Ovary (tissue), 9 donors: Measurements from ENCODE around the gene PCDH1. TPM values are rescaled to one million over a fixed set of nuclear protein-coding genes. Genes with fewer than 3 reads are reported as not detected.

Experiments
- DNase-seq, 5 donors: peaks; one replicate each; pipeline ENCODE4 v3.0.0-alpha.2; 2019 to 2020
- H3K27ac ChIP-seq, 2 donors: fragments of 200-600 bp; one replicate each; pipeline versions ENCODE4 v1.5.1 to v1.8.0; 2019 to 2022
- H3K27me3 ChIP-seq: fragments of 200-600 bp; one replicate; pipeline ENCODE4 v1.8.0; 2022
- H3K36me3 ChIP-seq: fragments of 200-600 bp; sonication (generic); one replicate; pipeline ENCODE4 v1.5.1; 2019
- H3K4me1 ChIP-seq: one replicate; pipeline ENCODE4 v1.8.1; 2013; ENCODE audit warnings: mild to moderate bottlenecking, moderate library complexity; ENCODE audit not compliant: insufficient read depth
- H3K4me3 ChIP-seq: fragments of 200-600 bp; sonication (generic); one replicate; pipeline ENCODE4 v1.5.1; 2017
- H3K9me3 ChIP-seq, 2 donors: fragments of 200-600 bp in 1 of 2; sonication (generic) in 1 of 2; one replicate each; pipeline versions ENCODE4 v1.5.1 to v1.8.1; 2013 to 2019; ENCODE audit warnings: mild to moderate bottlenecking in 1 of 2, moderate library complexity in 1 of 2
- CTCF ChIP-seq, 3 donors: fragments of 450-650 bp in 2 of 3; fragments of 200-600 bp in 1 of 3; IDR thresholded peaks; one replicate each; pipeline versions ENCODE4 v1.5.1 to v1.8.0; 2016 to 2022; ENCODE audit warnings: antibody characterized with exemption in 3 of 3, mild to moderate bottlenecking in 1 of 3
- EP300 ChIP-seq: sonication (generic); formaldehyde crosslinking; IDR thresholded peaks from one replicate; pipeline ENCODE4 v1.6.1; 2017; ENCODE audit warnings: antibody characterized with exemption
- POLR2A ChIP-seq: fragments of 450-650 bp; IDR thresholded peaks from one replicate; pipeline ENCODE4 v1.6.1; 2017; ENCODE audit warnings: antibody characterized with exemption, mild to moderate bottlenecking, moderate library complexity
- WGBS, 3 donors: extraction: QIAGEN DNeasy Blood & Tissue Kit in 1 of 3; methylation state at CpG; one replicate each; pipeline versions ENCODE4 v1.1.5 to v1.1.7; 2013 to 2017; 5-methylcytosine and 5-hydroxymethylcytosine counted together
- intact Hi-C, 4 donors: fragments of 100-400 bp; cut with DNase I; formaldehyde crosslinking; loops; one replicate each; pipeline versions ENCODE4 v1.11.0 to v1.15.1; 2022 to 2023
- polyA plus RNA-seq, 2 donors: library from polyadenylated mRNA; stranded (reverse); fragments of 200-250 nt in 1 of 2; fragments of 350-450 nt in 1 of 2; fragmentation: Illumina TruSeq in 1 of 2; extraction: RNeasy Lipid Tissue Mini Kit (QIAGEN cat#74804) in 1 of 2; gene quantifications; one replicate each; pipeline ENCODE4 v1.2.3, GENCODE V29; 2013 to 2014
- total RNA-seq, 7 donors: library from RNA; depleted of rRNA in 2 of 7; stranded (reverse); fragments of >200 nt in 2 of 7; fragmentation: NEBNext Ultra II Directional in 3 of 7; extraction: Animal tissue kit (Norgen Biotek cat#: 25700) in 3 of 7; gene quantifications; one replicate each; pipeline versions ENCODE4 v1.1.0 to v1.2.4, GENCODE V29; 2016 to 2023
- donor health status: DM: no; HTN: no; CAD: no; lungs with moderate emphysema.
- donor health status: DM: no; HTN: no; CAD: no.
- donor health status: Bipolar disorder and iron deficiency.
- donor health status: DM: yes; HTN: yes; CAD: no.
- donor health status: DM: no; HTN: no; CAD: no.
- donor health status: DM: yes; HTN: yes; CAD: no.

PCDH1 gene
- total and polyA plus RNA-seq, 9 donors = 3.2 to 13.8 (median 7.0) TPM

DNA sequence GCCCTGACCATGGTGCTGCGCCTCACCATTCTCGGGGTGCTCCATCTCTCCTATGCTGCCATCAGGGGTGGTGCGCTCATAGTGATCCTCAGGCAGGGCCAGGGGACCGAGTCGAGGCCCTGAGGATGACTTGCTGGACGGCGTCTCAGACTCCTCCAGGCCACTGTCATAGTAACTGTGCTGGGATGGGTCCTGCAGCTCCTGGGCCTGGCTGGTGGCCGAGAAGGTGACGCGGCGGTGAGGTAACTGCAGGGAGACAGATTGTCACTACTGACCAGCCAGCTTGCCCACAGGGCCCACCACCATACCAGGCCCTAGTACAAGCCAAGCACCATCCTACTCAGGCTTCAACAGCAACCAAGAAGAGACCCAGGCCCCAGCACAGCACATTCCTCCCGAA, 21.0 kb downstream of the PCDH1 start:
- TF ChIP-seq POLR2A (no peak), CTCF (IDR thresholded peaks at IDR 0.05) (no peak), EP300 (no peak)
- H3K27ac ChIP-seq = no peak overlapping the region

GRCh38 chr5:141856037-141856790, 22.0 kb downstream of the PCDH1 start:
- H3K27ac ChIP-seq = no peak overlapping the region

More for the DNA sequence above, 21.0 kb downstream of the PCDH1 start:
- 90 to 92% (median 91%) methylated on average over 12 of the region's 12 CpGs for WGBS, 3 donors
- DNase-seq = no peak
- H3K4me3 ChIP-seq = no peak overlapping the region
- intact Hi-C loops = loop anchor here in 1 of 4 donors (5.0 kb wide), 1 partner anchor 425 kb away; no protein-coding TSS in a partner anchor
- H3K27me3 ChIP-seq = no peaks in the 10 kb centered on the region
- no peaks in the 10 kb centered on the region for H3K4me1 ChIP-seq
- H3K36me3 ChIP-seq = no peaks in the 10 kb centered on the region
- no peaks in the 10 kb centered on the region for H3K9me3 ChIP-seq

DNA sequence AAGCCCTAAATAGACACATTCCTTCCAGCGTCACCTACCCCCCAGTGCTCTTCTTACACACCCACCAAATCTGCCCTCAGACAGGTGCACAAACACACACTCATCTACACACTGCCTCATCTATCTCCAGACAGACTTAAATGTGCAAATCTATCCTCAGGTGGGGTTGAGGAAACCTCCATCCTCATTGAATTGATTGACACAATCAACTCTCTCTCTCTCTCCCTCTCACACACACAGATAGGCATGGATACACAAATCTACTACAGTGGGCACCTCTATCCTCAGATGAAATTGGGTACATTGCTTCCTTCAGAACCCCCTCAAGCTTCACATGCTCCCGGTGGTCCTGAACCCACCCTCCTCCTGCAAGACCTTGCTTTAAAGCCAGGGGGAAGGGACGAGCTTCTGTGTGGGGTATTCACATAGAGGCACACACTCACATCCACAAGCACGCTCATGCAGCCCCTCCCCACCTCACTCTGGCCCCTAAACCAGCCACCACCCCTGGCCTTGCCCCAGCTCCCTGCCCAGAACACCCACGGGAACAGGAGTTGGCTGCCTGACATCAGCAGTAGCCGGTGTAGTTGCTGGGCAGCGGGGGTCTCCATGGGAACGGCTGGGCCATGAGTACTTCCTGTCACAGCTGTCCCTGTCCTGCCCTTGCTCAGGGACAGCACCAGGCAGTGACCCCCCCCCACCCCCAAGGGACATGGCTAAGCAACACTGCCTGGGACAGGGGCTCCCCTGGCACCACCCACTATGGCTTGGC, 22.8 kb downstream of the PCDH1 start:
- Histone ChIP-seq H3K36me3 (no peaks in the 10 kb centered on the region), H3K4me3 (no peak overlapping the region), H3K27me3 (no peaks in the 10 kb centered on the region), H3K27ac (no peak overlapping the region), H3K9me3 (no peaks in the 10 kb centered on the region), H3K4me1 (no peaks in the 10 kb centered on the region)
- DNase-seq = no peak
- no peak for TF ChIP-seq EP300
- no peak for TF ChIP-seq POLR2A
- TF ChIP-seq CTCF (IDR thresholded peaks at IDR 0.05) = no peak
- intact Hi-C loops = loop anchor here in 1 of 4 donors (5.0 kb wide), 1 partner anchor 427 kb away; no protein-coding TSS in a partner anchor
- WGBS, 3 donors = 19 to 20% (median 19%) methylated on average over 8 of the region's 8 CpGs

More at GRCh38 chr5:141856037-141856790, 22.0 kb downstream of the PCDH1 start:
- 77 to 85% (median 79%) methylated on average over 21 of the region's 21 CpGs for WGBS, 3 donors
- H3K9me3 ChIP-seq = no peaks in the 10 kb centered on the region
- no peak overlapping the region for H3K4me3 ChIP-seq
- TF ChIP-seq EP300 (no peak), CTCF (IDR thresholded peaks at IDR 0.05) (no peak), POLR2A (no peak)
- no peaks in the 10 kb centered on the region for H3K36me3 ChIP-seq
- no peaks in the 10 kb centered on the region for H3K4me1 ChIP-seq
- H3K27me3 ChIP-seq = no peaks in the 10 kb centered on the region
- intact Hi-C loops = loop anchor here in 1 of 4 donors (5.0 kb wide), 1 partner anchor 426 kb away; no protein-coding TSS in a partner anchor
- no peak for DNase-seq

DNA sequence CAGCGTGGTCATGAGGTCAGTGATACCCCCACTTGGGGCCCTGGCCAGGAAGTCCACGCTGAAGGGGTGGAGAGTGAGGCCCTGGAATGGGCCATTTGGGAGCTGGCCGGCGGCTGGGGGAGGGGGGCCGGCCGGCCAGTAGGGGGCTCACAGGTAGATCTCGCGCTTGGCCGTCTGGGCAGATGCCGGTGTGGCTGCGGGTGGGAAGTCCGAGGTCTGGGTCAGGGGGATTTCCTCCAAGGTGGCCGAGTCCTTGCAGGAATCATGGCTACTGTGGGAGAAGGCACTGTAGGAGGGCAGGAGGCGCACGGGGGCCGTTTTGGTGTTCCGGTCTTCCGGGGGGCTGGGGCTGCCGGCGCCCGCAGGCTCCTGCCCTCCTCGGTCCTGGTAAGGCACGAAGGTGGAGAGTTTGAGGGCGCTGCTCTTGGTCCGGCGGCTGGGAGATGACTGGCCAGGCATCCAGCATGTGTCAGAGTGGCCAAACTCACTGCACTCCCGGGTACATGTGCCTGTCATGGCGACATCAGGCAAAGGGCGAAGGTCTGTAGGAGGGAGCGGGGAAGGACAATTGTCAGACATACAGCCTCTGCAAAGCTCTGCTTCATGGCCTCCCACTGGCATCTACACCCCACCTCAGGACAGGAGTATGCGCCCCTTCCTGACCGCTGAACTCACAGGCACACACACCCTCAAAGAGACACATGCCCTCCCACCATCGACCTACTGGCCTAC, 24.1 kb downstream of the PCDH1 start:
- 57 to 65% (median 64%) methylated on average over 33 of the region's 33 CpGs for WGBS, 3 donors
- no peaks in the 10 kb centered on the region for H3K27me3 ChIP-seq
- TF ChIP-seq EP300 = no peak
- no peak for TF ChIP-seq CTCF (IDR thresholded peaks at IDR 0.05)
- TF ChIP-seq POLR2A = no peak
- H3K9me3 ChIP-seq = no peaks in the 10 kb centered on the region
- no peaks in the 10 kb centered on the region for H3K4me1 ChIP-seq
- no peak for DNase-seq
- H3K27ac ChIP-seq = no peak overlapping the region
- intact Hi-C loops = no loop called here
- H3K4me3 ChIP-seq = no peak overlapping the region
- no peaks in the 10 kb centered on the region for H3K36me3 ChIP-seq
